ENCODE results near the gene MYCN.
A peak's percentile ranks its signal among the peaks of the same experiment; 100 is the strongest.

Gene MYCN

DNA sequence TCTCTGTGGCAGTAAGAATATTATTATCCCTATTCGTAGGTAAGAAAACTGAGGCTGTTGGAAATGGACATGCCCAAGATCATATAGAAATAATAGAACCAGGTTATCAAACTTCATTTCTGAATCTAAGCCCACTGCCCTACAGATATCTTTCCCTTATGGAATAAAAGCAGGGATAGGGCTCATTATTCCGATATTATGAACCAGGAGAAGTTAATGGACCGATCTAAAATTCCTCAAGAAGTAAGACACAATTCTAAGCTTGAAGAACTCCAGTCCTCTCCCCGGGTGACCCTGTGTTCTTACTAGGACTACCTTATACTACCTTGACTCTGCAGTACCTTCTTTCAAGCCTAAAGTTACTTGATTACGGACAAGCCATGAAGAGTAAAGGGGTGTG lies 8.4 kb upstream of the MYCN start:
- Mint-ChIP-seq H3K36me3 (no peaks in the 10 kb centered on the region), H3K4me3 (no peak overlapping the region), H3K4me1 (no peaks in the 10 kb centered on the region), H3K27me3 (peaks cover 17 to 21% of the 10 kb centered on the region in 2 donors), H3K27ac (no peak overlapping the region), H3K9me3 (no peaks in the 10 kb centered on the region)
- ATAC-seq (replicated peaks) (no peak), DNase-seq (no peak)

DNA sequence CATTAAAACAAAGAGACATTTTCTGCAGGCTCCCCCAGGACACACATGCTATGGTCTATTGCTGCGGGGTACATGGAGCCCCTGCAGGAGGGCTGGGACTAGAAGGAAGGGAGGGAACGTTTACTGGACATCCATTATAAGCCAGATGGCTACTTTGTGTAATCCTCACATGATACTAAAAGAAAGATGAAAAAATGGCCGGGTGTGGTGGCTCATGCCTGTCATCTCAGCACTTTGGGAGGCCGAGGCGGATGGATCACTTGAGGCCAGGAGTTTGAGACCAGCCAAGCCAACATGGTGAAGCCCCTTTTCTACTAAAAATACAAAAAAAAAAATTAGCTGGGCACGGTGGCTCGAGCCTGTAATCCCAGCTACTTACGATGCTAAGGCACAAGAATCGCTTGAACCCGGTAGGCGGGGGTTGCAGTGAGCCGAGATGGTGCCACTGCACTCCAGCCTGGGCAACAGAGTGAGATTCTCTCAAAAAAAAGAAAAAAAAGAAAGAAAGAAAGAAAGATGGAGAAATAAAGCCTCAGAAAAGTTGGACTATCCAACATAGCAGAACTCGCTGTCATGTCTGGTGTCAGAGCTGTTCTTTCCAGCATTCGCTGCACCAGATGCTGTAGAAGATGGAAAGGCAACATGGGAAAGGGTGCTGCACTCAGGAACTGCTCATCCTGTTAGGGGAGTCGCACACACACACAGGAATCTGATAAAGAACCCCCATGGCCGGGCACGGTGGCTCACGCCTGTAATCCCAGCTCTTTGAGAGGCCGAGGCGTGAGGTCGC lies 7.8 kb upstream of the MYCN start:
- Mint-ChIP-seq H3K9me3 (no peaks in the 10 kb centered on the region), H3K27me3 (peaks cover 21 to 24% of the 10 kb centered on the region in 2 donors), H3K36me3 (no peaks in the 10 kb centered on the region), H3K4me3 (no peak overlapping the region), H3K27ac (no peak overlapping the region), H3K4me1 (no peaks in the 10 kb centered on the region)
- no peak for DNase-seq
- ATAC-seq (replicated peaks): no peak

DNA sequence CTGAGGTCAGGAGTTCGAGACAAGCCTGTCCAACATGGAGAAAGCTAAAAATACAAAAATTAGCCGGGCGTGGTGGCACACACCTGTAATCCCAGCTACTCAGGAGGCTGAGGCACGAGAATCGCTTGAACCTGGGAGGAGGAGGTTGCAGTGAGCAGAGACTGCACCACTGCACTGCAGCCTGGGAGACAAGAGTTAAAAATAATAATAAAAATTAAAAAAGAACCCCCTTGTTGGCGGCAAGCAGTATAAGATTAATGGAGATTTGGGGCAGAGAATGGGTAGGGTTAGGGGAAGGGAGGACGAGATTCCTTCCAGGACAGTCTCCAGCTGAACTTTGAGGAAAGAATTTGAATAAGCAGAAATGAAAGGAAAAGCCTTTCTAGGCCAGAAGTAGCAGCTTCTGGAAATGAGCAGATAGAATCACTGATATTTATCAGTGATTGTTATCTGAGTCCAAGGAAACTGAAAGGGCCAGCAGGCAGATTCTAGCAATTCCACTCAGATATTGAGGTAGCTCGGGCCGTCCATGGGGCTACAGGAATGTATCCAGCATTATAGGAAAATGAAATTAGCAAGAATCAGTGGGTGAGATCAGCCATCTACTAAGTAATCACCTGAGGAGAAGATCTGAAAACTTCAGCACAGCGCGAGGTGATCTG lies 7.0 kb upstream of the MYCN start:
- Mint-ChIP-seq H3K36me3 (no peaks in the 10 kb centered on the region), H3K9me3 (no peaks in the 10 kb centered on the region), H3K4me1 (no peaks in the 10 kb centered on the region), H3K27me3 (peaks cover 26 to 31% of the 10 kb centered on the region in 2 donors), H3K27ac (no peak overlapping the region), H3K4me3 (no peak overlapping the region)
- no peak for DNase-seq
- no peak for ATAC-seq (replicated peaks)

DNA sequence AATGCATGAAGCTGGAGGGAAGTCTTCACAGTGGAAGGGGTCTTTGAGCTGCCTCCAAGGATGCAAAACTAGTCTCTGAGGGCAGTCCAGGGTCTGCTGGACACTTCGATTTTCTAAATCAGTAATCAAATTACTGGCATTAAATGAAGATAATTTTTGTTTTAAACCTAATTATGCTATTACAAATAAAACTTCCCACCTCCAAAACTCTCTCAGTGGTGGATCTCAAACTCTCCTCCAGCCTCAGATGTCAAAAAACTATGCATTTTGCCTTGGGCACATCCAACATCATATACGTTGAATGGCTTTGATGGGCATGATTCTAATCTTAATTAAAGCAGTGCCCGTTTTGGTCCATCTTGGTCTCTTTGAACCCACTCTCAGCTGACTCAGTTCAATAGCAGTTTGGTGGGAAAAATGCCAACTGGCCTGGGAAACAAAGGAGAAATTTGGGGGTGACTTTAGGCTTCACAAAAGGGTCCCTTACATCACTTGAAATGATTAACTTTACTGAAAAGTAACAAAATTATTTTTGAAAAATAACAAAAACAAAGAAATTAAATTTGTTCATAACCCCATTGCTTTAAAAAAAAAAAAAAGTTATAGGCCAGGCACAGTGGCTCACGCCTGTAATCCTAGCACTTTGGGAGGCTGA lies 5.9 kb upstream of the MYCN start:
- peaks cover 36 to 42% of the 10 kb centered on the region in 2 donors for H3K27me3 Mint-ChIP-seq
- H3K36me3 Mint-ChIP-seq: no peaks in the 10 kb centered on the region
- no peak overlapping the region for H3K4me3 Mint-ChIP-seq
- ATAC-seq (replicated peaks) (no peak), DNase-seq (no peak)
- H3K9me3 Mint-ChIP-seq: no peaks in the 10 kb centered on the region
- no peak overlapping the region for H3K27ac Mint-ChIP-seq
- H3K4me1 Mint-ChIP-seq: peaks cover 0 to 2% of the 10 kb centered on the region in 2 donors

DNA sequence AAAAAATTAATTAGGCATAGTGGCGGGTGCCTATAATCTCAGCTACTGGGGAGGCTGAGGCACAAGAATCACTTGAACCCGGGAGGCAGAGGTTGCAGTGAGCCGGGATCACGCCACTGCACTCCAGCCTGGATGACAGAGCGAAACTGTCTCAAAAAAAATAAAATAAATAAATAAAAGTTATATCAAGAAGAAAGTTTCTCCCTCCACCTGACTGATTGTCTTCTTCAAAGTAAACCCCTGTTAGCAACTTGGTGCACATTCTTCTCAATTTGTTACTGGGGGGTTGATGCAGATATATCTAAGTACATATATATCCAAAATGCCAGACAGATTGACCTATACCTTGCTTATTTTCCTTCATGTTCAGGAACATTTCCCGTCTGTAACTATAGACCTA lies 5.2 kb upstream of the MYCN start:
- no peak overlapping the region for H3K4me3 Mint-ChIP-seq
- H3K9me3 Mint-ChIP-seq: no peaks in the 10 kb centered on the region
- H3K36me3 Mint-ChIP-seq: no peaks in the 10 kb centered on the region

DNA sequence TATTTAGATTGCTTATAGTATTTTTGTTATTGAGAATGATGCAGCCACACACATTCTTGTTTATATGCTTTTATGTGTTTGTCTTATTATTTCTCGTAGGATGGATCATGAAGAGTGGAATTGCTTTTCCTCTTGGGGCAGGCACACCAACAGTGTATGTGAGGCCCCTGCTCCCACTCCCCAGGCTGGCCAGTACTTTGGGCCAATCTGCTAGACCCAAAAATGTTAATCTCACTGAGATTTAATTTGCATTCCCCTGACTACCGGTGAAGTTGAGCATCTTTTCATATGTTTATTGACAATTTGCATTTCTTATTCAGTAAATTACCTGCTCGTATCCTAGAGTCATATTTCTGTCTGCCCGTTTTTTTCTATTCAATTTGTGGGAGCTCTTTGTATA lies 4.7 kb upstream of the MYCN start:
- no peak for ATAC-seq (replicated peaks)
- no peaks in the 10 kb centered on the region for H3K36me3 Mint-ChIP-seq
- H3K27me3 Mint-ChIP-seq: peaks cover 37 to 46% of the 10 kb centered on the region in 2 donors
- H3K4me1 Mint-ChIP-seq: peaks cover 5 to 15% of the 10 kb centered on the region in 2 donors
- H3K4me3 Mint-ChIP-seq: no peak overlapping the region
- no peak for DNase-seq
- H3K9me3 Mint-ChIP-seq: no peaks in the 10 kb centered on the region
- H3K27ac Mint-ChIP-seq: no peak overlapping the region

More for the DNA sequence above, 5.2 kb upstream of the MYCN start:
- no peak overlapping the region for H3K27ac Mint-ChIP-seq
- no peak for DNase-seq
- no peak for ATAC-seq (replicated peaks)
- H3K27me3 Mint-ChIP-seq: peaks cover 36 to 44% of the 10 kb centered on the region in 2 donors
- peaks cover 4 to 10% of the 10 kb centered on the region in 2 donors for H3K4me1 Mint-ChIP-seq

DNA sequence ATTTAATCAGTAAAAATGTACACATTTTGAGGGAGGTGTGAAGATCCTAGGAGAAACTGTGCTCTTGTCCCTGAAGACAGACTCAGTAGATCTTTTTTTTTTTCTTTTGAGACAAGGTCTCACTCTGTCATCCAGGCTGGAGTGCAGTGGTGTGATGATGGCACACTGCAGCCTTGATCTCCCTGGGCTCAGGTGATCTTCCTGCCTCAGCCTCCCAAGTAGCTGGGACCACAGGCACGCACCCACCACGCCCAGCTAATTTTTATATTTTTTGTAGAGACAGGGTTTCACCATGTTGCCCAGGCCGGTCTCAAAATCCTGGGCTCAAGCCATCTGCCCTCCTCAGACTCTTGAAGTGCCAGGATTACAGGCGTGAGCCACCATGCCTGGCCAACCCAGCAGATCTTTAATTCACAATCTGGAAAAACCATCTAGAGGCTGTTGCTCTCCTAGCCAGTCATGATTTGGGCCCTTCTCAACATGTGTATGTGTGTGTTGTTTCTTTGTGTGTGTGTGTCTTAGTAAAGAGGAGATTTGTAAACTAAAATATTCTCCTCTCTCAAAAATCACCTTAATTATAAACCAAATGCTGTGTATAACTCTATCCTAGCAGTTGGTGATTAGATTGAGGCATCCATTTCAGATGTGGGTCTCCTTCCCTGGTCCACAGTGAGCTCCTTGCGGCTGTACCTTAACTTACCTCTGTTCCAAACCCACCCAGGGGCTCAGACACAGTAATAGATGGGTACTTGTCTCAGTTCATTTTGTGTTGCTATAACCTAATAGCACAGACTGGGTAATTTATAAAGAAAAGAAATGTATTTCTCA lies 3.9 kb upstream of the MYCN start:
- Mint-ChIP-seq H3K27ac (no peak overlapping the region), H3K4me1 (peaks cover 12 to 23% of the 10 kb centered on the region in 2 donors), H3K4me3 (no peak overlapping the region), H3K36me3 (no peaks in the 10 kb centered on the region), H3K9me3 (no peaks in the 10 kb centered on the region), H3K27me3 (peaks cover 45 to 54% of the 10 kb centered on the region in 2 donors)
- ATAC-seq (replicated peaks): no peak
- DNase-seq: no peak

DNA sequence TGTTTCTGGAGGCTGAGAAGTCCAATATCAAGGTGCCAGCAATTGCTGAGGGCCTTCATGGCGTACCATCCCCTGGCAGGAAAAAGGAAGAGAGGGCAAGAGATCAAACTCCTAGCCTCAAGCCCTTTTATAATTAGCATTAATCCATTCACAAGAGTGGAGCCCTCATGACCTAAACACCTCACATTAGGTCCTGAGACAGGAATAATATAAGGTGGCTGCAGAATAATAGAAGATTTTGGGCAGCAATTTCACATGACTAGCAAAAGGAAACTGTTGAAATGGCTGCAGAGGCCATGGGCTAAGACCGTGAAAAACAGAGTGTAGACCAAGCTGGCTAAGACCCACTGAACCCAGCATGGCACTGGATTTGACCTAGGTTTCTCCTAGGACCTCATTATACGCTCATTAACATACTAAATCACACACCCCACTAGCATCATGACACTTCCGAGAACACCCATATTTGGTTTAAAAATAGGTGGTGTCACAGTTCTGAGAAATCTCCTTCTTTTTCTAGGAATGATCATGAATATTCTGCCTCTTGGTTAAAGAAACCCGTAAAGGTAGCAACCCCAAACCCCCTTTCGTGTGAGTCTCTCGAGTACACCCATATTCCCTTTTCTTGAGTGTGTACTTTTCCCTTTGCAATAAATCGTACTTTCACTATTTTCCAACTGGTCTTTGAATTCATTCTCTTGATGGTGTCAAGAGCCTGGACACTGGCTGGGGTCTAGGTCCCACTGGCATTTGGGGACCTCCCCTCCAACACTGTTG lies 3.1 kb upstream of the MYCN start:
- Mint-ChIP-seq H3K4me1 (peaks cover 12 to 30% of the 10 kb centered on the region in 2 donors), H3K9me3 (no peaks in the 10 kb centered on the region)

DNA sequence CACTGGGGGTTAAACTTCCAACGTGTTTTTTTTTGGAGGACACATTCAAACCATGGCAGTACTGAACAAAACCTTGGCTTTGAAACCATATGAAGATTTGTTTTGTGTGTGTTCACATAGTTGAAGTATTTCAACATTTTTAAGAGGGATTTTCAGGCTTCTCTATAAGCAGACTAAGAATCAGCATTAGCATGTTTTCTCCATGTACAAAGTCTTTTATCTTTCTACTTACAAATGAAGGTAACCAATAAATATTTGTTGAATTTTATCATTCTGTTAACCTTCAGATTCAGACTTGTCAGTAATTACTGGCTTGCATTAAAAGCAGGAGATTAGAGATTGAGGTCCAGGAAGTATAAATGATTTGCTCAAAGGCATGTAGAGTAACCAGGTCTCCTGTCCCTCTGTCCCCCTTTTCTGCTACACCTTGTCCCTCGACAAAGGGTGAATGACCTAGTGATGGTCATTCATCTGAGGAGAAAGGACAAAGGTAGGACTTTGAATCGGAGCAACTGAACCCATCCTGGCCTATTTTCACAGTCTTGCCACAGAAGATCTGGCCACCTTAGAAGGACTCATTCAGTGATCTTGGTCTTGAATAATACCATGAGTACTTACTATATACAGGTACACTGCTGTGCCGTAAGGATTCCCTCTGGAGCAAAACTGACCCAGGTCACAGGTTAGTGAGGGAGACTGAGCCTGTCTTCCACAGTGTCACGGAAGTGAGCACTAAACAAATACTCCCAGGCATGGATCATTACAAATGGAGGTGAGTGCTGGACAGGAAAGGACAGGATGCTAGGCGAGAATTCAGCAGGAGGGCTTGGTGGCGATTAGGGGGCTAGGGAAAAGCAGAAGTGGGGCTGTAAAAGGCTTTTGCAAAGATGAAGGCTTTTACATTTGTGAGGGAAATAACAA lies 2.2 kb upstream of the MYCN start:
- no peak overlapping the region for H3K4me3 Mint-ChIP-seq
- peaks cover 12 to 34% of the 10 kb centered on the region in 2 donors for H3K4me1 Mint-ChIP-seq
- DNase-seq (no peak), ATAC-seq (replicated peaks) (no peak)
- no peaks in the 10 kb centered on the region for H3K9me3 Mint-ChIP-seq
- no peaks in the 10 kb centered on the region for H3K36me3 Mint-ChIP-seq
- H3K27me3 Mint-ChIP-seq: peaks cover 50 to 62% of the 10 kb centered on the region in 2 donors
- H3K27ac Mint-ChIP-seq: no peak overlapping the region

More for the DNA sequence above, 3.1 kb upstream of the MYCN start:
- H3K27ac Mint-ChIP-seq: no peak overlapping the region
- H3K27me3 Mint-ChIP-seq: peaks cover 45 to 59% of the 10 kb centered on the region in 2 donors
- no peak overlapping the region for H3K4me3 Mint-ChIP-seq
- H3K36me3 Mint-ChIP-seq: no peaks in the 10 kb centered on the region
- DNase-seq: no peak
- no peak for ATAC-seq (replicated peaks)

DNA sequence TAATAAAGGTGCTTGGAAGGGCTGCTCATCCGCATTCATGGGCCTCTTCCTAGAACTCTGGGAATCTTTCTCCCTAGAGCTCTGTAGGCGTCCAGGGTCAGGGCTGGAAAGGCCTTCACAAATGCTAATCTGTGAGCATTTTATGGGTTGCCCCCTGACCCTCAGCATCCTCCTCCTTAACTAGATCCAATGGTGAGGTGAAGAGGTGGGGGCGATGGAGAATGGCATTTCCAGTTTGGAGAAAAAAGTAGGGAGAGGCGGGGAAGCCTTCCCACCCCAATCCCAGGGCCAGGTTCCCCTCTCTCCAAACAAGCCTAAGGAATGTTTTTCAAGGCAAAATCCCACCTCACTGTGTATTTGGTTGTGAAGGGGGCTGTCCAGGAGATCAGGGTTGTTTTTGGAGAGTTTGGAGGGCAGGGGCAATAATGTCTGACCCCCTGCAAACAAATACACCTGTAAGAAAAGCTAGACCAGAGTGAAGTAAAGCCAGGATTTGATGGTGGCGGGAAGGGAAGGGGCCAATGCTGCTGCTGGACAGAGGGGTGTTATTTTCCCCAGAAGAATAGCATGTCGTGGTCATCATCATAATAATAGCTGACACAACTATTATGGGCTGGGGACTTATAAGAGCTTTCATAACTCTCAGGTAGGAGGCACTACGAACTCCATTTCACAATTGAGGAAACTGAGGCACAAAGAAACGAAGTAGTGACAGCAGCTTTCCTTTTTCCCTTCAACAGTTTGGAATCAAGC lies 1.4 kb upstream of the MYCN start:
- no peaks in the 10 kb centered on the region for H3K36me3 Mint-ChIP-seq
- ATAC-seq (replicated peaks) (no peak), DNase-seq (no peak)
- peaks cover 55 to 70% of the 10 kb centered on the region in 2 donors for H3K27me3 Mint-ChIP-seq
- no peak overlapping the region for H3K27ac Mint-ChIP-seq
- peak overlapping the region; percentile 10 to 80 for H3K4me3 Mint-ChIP-seq
- H3K9me3 Mint-ChIP-seq: no peaks in the 10 kb centered on the region
- peaks cover 12 to 34% of the 10 kb centered on the region in 2 donors for H3K4me1 Mint-ChIP-seq

DNA sequence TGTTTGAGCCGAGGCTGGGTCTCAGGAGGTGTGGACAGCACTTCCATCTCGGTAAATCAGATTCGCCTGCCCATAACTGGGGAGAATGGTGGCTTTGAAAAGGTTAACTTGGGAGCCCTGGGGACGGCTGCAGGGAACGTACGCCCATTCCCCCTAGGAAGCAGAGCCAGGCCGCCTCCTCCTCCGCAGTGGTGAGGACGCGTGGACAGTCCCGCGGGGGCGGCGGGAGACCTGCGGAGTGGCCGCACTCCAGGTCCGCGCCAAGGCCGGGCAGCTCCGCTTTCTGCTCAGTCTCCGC lies 845 bp upstream of the MYCN start:
- DNase-seq (no peak), ATAC-seq (replicated peaks) (peak; percentile 75 to 80)
- Mint-ChIP-seq H3K4me3 (peak overlapping the region; percentile 56 to 80), H3K36me3 (no peaks in the 10 kb centered on the region), H3K27ac (no peak overlapping the region), H3K4me1 (peaks cover 12 to 34% of the 10 kb centered on the region in 2 donors), H3K9me3 (no peaks in the 10 kb centered on the region), H3K27me3 (peaks cover 54 to 76% of the 10 kb centered on the region in 2 donors)

All from stimulated activated naive B cell treated with anti-CD40 and anti-IgM and Interleukin-4, amounts not matched to agents 10 μg/mL and 1 μg/mL and 100 μg/mL, for 72 hours (primary cell).